HepG2 (cell line): Measurements from ENCODE around the gene STXBP2. TPM values are rescaled to one million over a fixed set of nuclear protein-coding genes. Genes with fewer than 3 reads are reported as not detected.
A peak's percentile ranks its signal among the peaks of the same experiment; 100 is the strongest.

Source experiments
- AGO2 ChIP-seq: fragments of 200-400 bp; formaldehyde crosslinking; optimal IDR thresholded peaks from 2 replicates; pipeline ENCODE3; 2017; ENCODE audit warnings: mild to moderate bottlenecking, low read depth, low read length, moderate library complexity
- BRCA1 ChIP-seq: sonication (generic); formaldehyde crosslinking; IDR thresholded peaks from 2 replicates; pipeline ENCODE4 v1.4.0; 2020; ENCODE audit warnings: missing genetic modification reagents
- DMAP1 ChIP-seq: IDR thresholded peaks from 2 replicates; pipeline ENCODE4 v1.6.1; 2016
- DPF2 ChIP-seq: sonication (generic); formaldehyde crosslinking; IDR thresholded peaks from 2 replicates; pipeline ENCODE4 v1.4.0; 2020; ENCODE audit warnings: mild to moderate bottlenecking, low read depth, missing genetic modification reagents, borderline replicate concordance
- ETV6 ChIP-seq: sonication (generic); formaldehyde crosslinking; conservative IDR thresholded peaks from 2 replicates; pipeline ENCODE4 v1.4.0; 2020; ENCODE audit warnings: missing genetic modification reagents
- IKZF1 ChIP-seq: fragments of 450-650 bp; IDR thresholded peaks from 2 replicates; pipeline ENCODE4 v1.7.1; 2016
- KDM2A ChIP-seq: sonication (generic); formaldehyde crosslinking; IDR thresholded peaks from 2 replicates; pipeline ENCODE4 v1.4.0; 2020; ENCODE audit warnings: low read depth, missing genetic modification reagents, borderline replicate concordance
- NFIC ChIP-seq: IDR thresholded peaks from 2 replicates; pipeline ENCODE4 v1.6.1; 2012; ENCODE audit warnings: mild to moderate bottlenecking, low read length, inconsistent platforms
- NFYB ChIP-seq: sonication (generic); formaldehyde crosslinking; IDR thresholded peaks from 2 replicates; pipeline ENCODE4 v1.4.0; 2020; ENCODE audit warnings: missing genetic modification reagents
- NR2C2 ChIP-seq: sonication (generic); formaldehyde crosslinking; IDR thresholded peaks from 2 replicates; pipeline ENCODE4 v1.4.0; 2020; ENCODE audit warnings: missing genetic modification reagents, mild to moderate bottlenecking, moderate library complexity, borderline replicate concordance
- ONECUT2 ChIP-seq: sonication (generic); formaldehyde crosslinking; IDR thresholded peaks from 2 replicates; pipeline ENCODE4 v1.4.0; 2020; ENCODE audit warnings: missing genetic modification reagents
- YEATS4 ChIP-seq: sonication (generic); formaldehyde crosslinking; IDR thresholded peaks from 2 replicates; pipeline ENCODE4 v1.4.0; 2020; ENCODE audit warnings: missing genetic modification reagents, borderline replicate concordance
- ZNF17 ChIP-seq: sonication (generic); formaldehyde crosslinking; IDR thresholded peaks from 2 replicates; pipeline ENCODE4 v1.5.0; 2020; ENCODE audit warnings: mild to moderate bottlenecking, missing genetic modification reagents
- ZNF24 ChIP-seq: fragments of 450-650 bp; IDR thresholded peaks from 2 replicates; pipeline ENCODE4 v1.6.1; 2017; ENCODE audit warnings: antibody characterized with exemption, mild to moderate bottlenecking
- ZNF451 ChIP-seq: sonication (generic); formaldehyde crosslinking; IDR thresholded peaks from 2 replicates; pipeline ENCODE4 v1.5.0; 2020; ENCODE audit warnings: mild to moderate bottlenecking, missing genetic modification reagents
- ZNF496 ChIP-seq: sonication (generic); formaldehyde crosslinking; IDR thresholded peaks from 2 replicates; pipeline ENCODE4 v1.8.1; 2023; ENCODE audit warnings: mild to moderate bottlenecking, moderate library complexity, missing genetic modification reagents; ENCODE audit not compliant: insufficient replicate concordance
- ZNF501 ChIP-seq: sonication (generic); formaldehyde crosslinking; IDR thresholded peaks from 2 replicates; pipeline ENCODE4 v1.5.1; 2020; ENCODE audit warnings: mild to moderate bottlenecking, moderate library complexity, missing genetic modification reagents
- polyA plus RNA-seq, 8 experiments: library from polyadenylated mRNA; depleted of rRNA in 3 of 8; stranded (reverse) in 7 of 8; unstranded in 1 of 8; fragments of >200 nt; fragmentation: Illumina TruSeq in 4 of 8; extraction: Trizol in 4 of 8; gene quantifications; 2 replicates each; pipeline versions ENCODE4 v1.2.1 to v1.2.3, GENCODE V29; 2011 to 2016; ENCODE audit warnings: low read depth in 4 of 8, missing spikeins in 1 of 8, mixed read lengths in 1 of 8; ENCODE audit not compliant: insufficient read depth in 1 of 8
- total RNA-seq, 5 experiments: library from RNA; depleted of rRNA; stranded (reverse); fragments of >200 nt; fragmentation: Illumina TruSeq; extraction: Trizol; gene quantifications; 2 replicates each; pipeline ENCODE4 v1.2.3, GENCODE V29; 2016; ENCODE audit warnings: low read depth in 1 of 5
- TF ChIP-seq, protein P1 (sequence below): sonication (generic); formaldehyde crosslinking; conservative IDR thresholded peaks from 2 replicates; pipeline ENCODE4 v1.8.0; 2022; ENCODE audit warnings: low read depth, missing genetic modification reagents
- TF ChIP-seq, protein P2 (sequence below): sonication (generic); formaldehyde crosslinking; conservative IDR thresholded peaks from 2 replicates; pipeline ENCODE4 v1.4.0; 2020; ENCODE audit warnings: missing genetic modification reagents
- TF ChIP-seq, protein P3 (sequence below): IDR thresholded peaks from 2 replicates; pipeline ENCODE4 v1.6.1; 2012; ENCODE audit warnings: inconsistent platforms
- TF ChIP-seq, protein P4 (sequence below): IDR thresholded peaks from 2 replicates; pipeline ENCODE4 v1.6.1; 2018; ENCODE audit warnings: missing genetic modification reagents, mild to moderate bottlenecking, missing compliant biosample characterization
- TF ChIP-seq, protein P5 (sequence below): IDR thresholded peaks from 2 replicates; pipeline ENCODE4 v1.6.1; 2016; ENCODE audit warnings: low read depth, control low read depth
- TF ChIP-seq, protein P6 (sequence below): sonication (generic); formaldehyde crosslinking; IDR thresholded peaks from 2 replicates; pipeline ENCODE4 v1.9.0; 2021; ENCODE audit warnings: missing genetic modification reagents, borderline replicate concordance

The STXBP2 gene
- total and polyA plus RNA-seq, 2 of the 13 experiments (the other 11 are each of a cell fraction or from before 2014, with no cell fraction given) = 22.8 to 40.1 TPM

DNA sequence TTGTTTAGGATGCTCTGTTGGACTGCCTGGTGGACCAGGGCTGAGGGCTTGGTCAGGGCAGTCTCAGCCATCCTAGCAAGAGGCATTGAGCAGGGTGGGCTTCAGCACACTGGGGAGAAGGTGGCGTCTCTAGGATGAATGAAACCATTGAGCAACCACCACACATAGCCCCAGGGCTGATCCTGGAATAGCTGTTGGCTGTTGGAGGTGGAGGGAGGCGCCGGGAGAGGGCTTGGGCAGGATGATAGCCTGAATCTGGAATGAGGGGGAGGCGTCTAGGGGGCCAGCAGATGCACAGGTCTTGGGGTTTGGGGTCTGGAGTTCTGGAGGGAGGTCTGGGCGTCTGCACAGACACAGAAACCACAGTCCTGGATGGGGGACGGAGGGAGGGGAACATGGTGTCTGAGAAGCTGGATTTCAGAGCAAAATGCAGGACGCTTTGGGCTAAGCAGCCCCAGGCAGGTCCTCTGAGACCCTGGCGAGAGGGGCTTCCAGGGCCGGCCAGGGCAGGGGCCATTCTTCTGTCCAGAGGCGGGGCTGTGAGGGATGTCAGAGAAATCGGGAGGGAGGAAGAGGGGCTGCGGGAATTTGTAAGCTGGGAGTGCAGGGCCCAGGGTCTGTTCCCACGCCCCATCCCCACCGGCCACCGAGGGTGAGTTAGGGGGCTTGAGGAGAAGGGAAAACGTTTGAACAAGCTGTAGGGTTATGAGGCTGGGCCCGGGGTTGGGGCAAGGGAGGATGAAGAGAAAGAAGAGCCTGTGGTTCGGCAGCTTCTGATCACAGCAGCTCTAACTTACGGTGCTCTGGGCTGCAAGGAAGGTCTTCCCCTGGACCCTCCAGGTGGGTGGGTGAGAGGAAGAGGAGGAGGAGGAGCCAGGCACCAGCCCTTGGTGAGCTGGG is 48.9 kb downstream of the STXBP2 start (continued):
- TF ChIP-seq NR2C2 (CRISPR knock-in tag) = no peak
- no peak for TF ChIP-seq BRCA1
- TF ChIP-seq, protein P1, sequence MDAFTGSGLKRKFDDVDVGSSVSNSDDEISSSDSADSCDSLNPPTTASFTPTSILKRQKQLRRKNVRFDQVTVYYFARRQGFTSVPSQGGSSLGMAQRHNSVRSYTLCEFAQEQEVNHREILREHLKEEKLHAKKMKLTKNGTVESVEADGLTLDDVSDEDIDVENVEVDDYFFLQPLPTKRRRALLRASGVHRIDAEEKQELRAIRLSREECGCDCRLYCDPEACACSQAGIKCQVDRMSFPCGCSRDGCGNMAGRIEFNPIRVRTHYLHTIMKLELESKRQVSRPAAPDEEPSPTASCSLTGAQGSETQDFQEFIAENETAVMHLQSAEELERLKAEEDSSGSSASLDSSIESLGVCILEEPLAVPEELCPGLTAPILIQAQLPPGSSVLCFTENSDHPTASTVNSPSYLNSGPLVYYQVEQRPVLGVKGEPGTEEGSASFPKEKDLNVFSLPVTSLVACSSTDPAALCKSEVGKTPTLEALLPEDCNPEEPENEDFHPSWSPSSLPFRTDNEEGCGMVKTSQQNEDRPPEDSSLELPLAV = no peak
- TF ChIP-seq, protein P2, sequence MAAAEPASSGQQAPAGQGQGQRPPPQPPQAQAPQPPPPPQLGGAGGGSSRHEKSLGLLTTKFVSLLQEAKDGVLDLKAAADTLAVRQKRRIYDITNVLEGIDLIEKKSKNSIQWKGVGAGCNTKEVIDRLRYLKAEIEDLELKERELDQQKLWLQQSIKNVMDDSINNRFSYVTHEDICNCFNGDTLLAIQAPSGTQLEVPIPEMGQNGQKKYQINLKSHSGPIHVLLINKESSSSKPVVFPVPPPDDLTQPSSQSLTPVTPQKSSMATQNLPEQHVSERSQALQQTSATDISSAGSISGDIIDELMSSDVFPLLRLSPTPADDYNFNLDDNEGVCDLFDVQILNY (CRISPR knock-in tag) = no peak
- TF ChIP-seq ZNF17 (CRISPR knock-in tag) = no peak
- no peak for TF ChIP-seq NFIC
- TF ChIP-seq, protein P3, sequence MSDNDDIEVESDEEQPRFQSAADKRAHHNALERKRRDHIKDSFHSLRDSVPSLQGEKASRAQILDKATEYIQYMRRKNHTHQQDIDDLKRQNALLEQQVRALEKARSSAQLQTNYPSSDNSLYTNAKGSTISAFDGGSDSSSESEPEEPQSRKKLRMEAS = no peak
- TF ChIP-seq DPF2 (CRISPR knock-in tag) = no peak
- no peak for TF ChIP-seq IKZF1
- TF ChIP-seq ZNF24 = no peak
- no peak for TF ChIP-seq ONECUT2 (CRISPR knock-in tag)
- TF ChIP-seq KDM2A = peak; percentile 39; the same call in 1 of the 2 replicates
- TF ChIP-seq ZNF501 = no peak
- TF ChIP-seq, protein P4, sequence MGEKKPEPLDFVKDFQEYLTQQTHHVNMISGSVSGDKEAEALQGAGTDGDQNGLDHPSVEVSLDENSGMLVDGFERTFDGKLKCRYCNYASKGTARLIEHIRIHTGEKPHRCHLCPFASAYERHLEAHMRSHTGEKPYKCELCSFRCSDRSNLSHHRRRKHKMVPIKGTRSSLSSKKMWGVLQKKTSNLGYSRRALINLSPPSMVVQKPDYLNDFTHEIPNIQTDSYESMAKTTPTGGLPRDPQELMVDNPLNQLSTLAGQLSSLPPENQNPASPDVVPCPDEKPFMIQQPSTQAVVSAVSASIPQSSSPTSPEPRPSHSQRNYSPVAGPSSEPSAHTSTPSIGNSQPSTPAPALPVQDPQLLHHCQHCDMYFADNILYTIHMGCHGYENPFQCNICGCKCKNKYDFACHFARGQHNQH (CRISPR knock-in tag) = no peak
- TF ChIP-seq AGO2 = peak; percentile 81
- TF ChIP-seq ZNF451 = no peak
- TF ChIP-seq, protein P5, sequence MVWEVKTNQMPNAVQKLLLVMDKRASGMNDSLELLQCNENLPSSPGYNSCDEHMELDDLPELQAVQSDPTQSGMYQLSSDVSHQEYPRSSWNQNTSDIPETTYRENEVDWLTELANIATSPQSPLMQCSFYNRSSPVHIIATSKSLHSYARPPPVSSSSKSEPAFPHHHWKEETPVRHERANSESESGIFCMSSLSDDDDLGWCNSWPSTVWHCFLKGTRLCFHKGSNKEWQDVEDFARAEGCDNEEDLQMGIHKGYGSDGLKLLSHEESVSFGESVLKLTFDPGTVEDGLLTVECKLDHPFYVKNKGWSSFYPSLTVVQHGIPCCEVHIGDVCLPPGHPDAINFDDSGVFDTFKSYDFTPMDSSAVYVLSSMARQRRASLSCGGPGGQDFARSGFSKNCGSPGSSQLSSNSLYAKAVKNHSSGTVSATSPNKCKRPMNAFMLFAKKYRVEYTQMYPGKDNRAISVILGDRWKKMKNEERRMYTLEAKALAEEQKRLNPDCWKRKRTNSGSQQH (CRISPR knock-in tag) = no peak
- TF ChIP-seq YEATS4 = no peak
- no peak for TF ChIP-seq NFYB
- no peak for TF ChIP-seq ETV6 (CRISPR knock-in tag)
- TF ChIP-seq DMAP1 = no peak
- TF ChIP-seq ZNF496 (CRISPR knock-in tag) = no peak
- TF ChIP-seq, protein P6, sequence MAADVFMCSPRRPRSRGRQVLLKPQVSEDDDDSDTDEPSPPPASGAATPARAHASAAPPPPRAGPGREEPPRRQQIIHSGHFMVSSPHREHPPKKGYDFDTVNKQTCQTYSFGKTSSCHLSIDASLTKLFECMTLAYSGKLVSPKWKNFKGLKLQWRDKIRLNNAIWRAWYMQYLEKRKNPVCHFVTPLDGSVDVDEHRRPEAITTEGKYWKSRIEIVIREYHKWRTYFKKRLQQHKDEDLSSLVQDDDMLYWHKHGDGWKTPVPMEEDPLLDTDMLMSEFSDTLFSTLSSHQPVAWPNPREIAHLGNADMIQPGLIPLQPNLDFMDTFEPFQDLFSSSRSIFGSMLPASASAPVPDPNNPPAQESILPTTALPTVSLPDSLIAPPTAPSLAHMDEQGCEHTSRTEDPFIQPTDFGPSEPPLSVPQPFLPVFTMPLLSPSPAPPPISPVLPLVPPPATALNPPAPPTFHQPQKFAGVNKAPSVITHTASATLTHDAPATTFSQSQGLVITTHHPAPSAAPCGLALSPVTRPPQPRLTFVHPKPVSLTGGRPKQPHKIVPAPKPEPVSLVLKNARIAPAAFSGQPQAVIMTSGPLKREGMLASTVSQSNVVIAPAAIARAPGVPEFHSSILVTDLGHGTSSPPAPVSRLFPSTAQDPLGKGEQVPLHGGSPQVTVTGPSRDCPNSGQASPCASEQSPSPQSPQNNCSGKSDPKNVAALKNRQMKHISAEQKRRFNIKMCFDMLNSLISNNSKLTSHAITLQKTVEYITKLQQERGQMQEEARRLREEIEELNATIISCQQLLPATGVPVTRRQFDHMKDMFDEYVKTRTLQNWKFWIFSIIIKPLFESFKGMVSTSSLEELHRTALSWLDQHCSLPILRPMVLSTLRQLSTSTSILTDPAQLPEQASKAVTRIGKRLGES (CRISPR knock-in tag) = no peak
